ENCODE measurements around the gene ARHGAP35.

ARHGAP35 gene

GRCh38 chr19:46906221-46906620, 45.4 kb downstream of the ARHGAP35 start:
- DNase-seq, result no peak

GRCh38 chr19:46907880-46908279, 47.1 kb downstream of the ARHGAP35 start:
- no peak for DNase-seq

- DNase-seq, result no peak
Observed at GRCh38 chr19:46909356-46909755, 48.6 kb downstream of the ARHGAP35 start.
